H1 (cell line): ENCODE results near the gene IPO13.

ENCODE experiments used
- CTCF ChIP-seq, 3 experiments: IDR thresholded peaks; 1 replicate in 2 of 3; 2 replicates in 1 of 3; pipeline versions ENCODE4 v1.5.1 to v1.6.1; 2011; ENCODE audit warnings: low read length in 3 of 3, mild to moderate bottlenecking in 3 of 3, inconsistent platforms in 2 of 3, low read depth in 1 of 3, moderate library complexity in 1 of 3; ENCODE audit not compliant: insufficient read depth in 1 of 3; ENCODE audit errors: control extremely low read depth in 1 of 3
- EP300 ChIP-seq, 2 experiments: IDR thresholded peaks; 1 replicate in 1 of 2; 2 replicates in 1 of 2; pipeline ENCODE4 v1.6.1; 2011 to 2012; ENCODE audit warnings: low read depth in 2 of 2, low read length in 2 of 2, mild to moderate bottlenecking in 2 of 2, borderline replicate concordance in 1 of 2, inconsistent platforms in 1 of 2, moderate library complexity in 1 of 2
- NANOG ChIP-seq: IDR thresholded peaks from 2 replicates; pipeline ENCODE4 v1.6.1; 2011; ENCODE audit warnings: low read length, low read depth, mild to moderate bottlenecking, inconsistent platforms; ENCODE audit not compliant: insufficient read depth, poor library complexity, severe bottlenecking
- POLR2A ChIP-seq, 2 experiments: IDR thresholded peaks; 1 replicate in 1 of 2; 2 replicates in 1 of 2; pipeline ENCODE4 v1.6.1; 2011; ENCODE audit warnings: low read depth in 2 of 2, low read length in 2 of 2, mild to moderate bottlenecking in 2 of 2; ENCODE audit errors: control extremely low read depth in 1 of 2
- POLR2AphosphoS5 ChIP-seq: IDR thresholded peaks from 2 replicates; pipeline ENCODE4 v1.6.1; 2011; ENCODE audit warnings: low read depth, low read length
- RXRA ChIP-seq: IDR thresholded peaks from 2 replicates; pipeline ENCODE4 v1.6.1; 2011; ENCODE audit warnings: low read depth, mild to moderate bottlenecking, low read length, moderate library complexity; ENCODE audit not compliant: insufficient read depth
- SP4 ChIP-seq: IDR thresholded peaks from 2 replicates; pipeline ENCODE4 v1.6.1; 2012; ENCODE audit warnings: low read length, inconsistent platforms
- TBP ChIP-seq: IDR thresholded peaks from 2 replicates; pipeline ENCODE4 v1.6.1; 2011; ENCODE audit warnings: low read depth, low read length, improper control_type of control experiment
- ZNF274 ChIP-seq: IDR thresholded peaks from 2 replicates; pipeline ENCODE4 v1.7.0; 2012; ENCODE audit warnings: low read length, borderline replicate concordance; ENCODE audit errors: extremely low read depth
- TF ChIP-seq, protein P1 (sequence below): IDR thresholded peaks from 2 replicates; pipeline ENCODE4 v1.6.1; 2012; ENCODE audit warnings: inconsistent platforms

DNA sequence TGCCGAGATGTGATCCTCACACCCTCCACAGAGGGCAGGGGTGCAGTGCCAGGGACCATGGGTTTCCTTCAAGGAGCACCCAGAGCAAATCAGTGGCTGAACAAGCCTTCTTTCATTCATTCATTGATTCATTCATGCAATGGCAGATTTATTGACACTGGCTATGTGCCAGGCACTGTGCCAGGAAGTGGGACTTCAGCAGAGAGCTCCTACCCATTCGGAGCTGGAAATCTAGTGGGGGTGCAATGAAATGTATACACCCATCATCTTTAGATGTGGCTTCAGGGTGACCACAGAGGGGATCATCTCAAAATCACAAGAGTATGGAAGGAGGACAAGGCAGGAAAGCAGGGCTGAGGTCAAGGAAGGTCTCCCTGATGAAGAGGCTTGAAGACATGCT, 65.7 kb downstream of the IPO13 start:
- TF ChIP-seq, protein P1, sequence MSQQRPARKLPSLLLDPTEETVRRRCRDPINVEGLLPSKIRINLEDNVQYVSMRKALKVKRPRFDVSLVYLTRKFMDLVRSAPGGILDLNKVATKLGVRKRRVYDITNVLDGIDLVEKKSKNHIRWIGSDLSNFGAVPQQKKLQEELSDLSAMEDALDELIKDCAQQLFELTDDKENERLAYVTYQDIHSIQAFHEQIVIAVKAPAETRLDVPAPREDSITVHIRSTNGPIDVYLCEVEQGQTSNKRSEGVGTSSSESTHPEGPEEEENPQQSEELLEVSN = no peak
- TF ChIP-seq EP300 (IDR thresholded peaks at IDR 0.05; ENCODE audit: borderline replicate concordance in 1 of 2, low read depth in 2 of 2, low read length in 2 of 2) = no peak
- no peak for TF ChIP-seq RXRA
- no peak for TF ChIP-seq TBP
- no peak for TF ChIP-seq CTCF (IDR thresholded peaks at IDR 0.05; ENCODE audit: control extremely low read depth in 1 of 3, insufficient read depth in 1 of 3, low read depth in 1 of 3, low read length in 3 of 3)
- no peak for TF ChIP-seq SP4
- TF ChIP-seq ZNF274 = no peak
- no peak for TF ChIP-seq POLR2AphosphoS5
- TF ChIP-seq NANOG = no peak
- TF ChIP-seq POLR2A (IDR thresholded peaks at IDR 0.05; ENCODE audit: control extremely low read depth in 1 of 2, low read depth in 2 of 2, low read length in 2 of 2) = no peak
